H4 (cell line): Measurements from ENCODE around the gene GPS2. TPM values are rescaled to one million over a fixed set of nuclear protein-coding genes. Genes with fewer than 3 reads are reported as not detected.

Experiments
- DNase-seq: peaks from one replicate; pipeline ENCODE4 v3.0.0-alpha.2; 2015; ENCODE audit warnings: low spot score
- total RNA-seq: library from RNA; depleted of rRNA; stranded (reverse); fragments of >200 nt; shearing (Covaris generic); gene quantifications from 2 replicates; pipeline ENCODE4 v1.2.3, GENCODE V29; 2014

GPS2 gene
- total RNA-seq, 1 experiment from 2014 or later: 65.1 TPM

GRCh38 chr17:7293159-7293558 is 22.0 kb downstream of the GPS2 start:
- DNase-seq: no peak

DNA sequence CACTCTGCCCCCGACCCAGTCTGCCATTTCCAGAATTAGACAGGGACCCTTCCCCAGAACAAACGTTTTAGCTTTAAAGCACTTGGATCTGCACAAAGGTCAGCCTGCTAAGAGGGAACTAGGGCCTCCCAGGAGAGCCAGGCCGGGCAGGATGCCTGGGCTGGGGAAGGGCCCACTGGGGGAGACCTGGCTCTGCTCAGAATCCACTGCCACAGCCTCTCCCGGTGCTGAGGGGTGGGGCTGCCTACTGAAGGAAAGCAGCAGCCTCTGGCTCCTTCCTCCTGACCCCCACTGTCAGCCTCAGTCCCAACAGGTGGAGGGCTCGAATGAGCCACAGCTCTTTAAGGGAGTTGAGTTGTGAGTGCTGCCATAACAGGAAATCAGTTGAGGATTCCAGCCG is 22.4 kb downstream of the GPS2 start:
- DNase-seq: no peak

GRCh38 chr17:7292194-7292593 is 23.0 kb downstream of the GPS2 start:
- no peak for DNase-seq

- no peak for DNase-seq
These were observed 24.5 kb downstream of the GPS2 start for GRCh38 chr17:7290685-7291084.

- DNase-seq: no peak
These were observed 25.0 kb downstream of the GPS2 start for GRCh38 chr17:7290166-7290565.

- no peak for DNase-seq
These were observed 25.7 kb downstream of the GPS2 start for GRCh38 chr17:7289256-7290032.

- DNase-seq: no peak
These were observed 29.5 kb downstream of the GPS2 start for GRCh38 chr17:7285679-7286078.

GRCh38 chr17:7284911-7285310 is 30.2 kb downstream of the GPS2 start:
- DNase-seq: no peak

GRCh38 chr17:7283471-7284216 is 31.5 kb downstream of the GPS2 start:
- DNase-seq: no peak

DNA sequence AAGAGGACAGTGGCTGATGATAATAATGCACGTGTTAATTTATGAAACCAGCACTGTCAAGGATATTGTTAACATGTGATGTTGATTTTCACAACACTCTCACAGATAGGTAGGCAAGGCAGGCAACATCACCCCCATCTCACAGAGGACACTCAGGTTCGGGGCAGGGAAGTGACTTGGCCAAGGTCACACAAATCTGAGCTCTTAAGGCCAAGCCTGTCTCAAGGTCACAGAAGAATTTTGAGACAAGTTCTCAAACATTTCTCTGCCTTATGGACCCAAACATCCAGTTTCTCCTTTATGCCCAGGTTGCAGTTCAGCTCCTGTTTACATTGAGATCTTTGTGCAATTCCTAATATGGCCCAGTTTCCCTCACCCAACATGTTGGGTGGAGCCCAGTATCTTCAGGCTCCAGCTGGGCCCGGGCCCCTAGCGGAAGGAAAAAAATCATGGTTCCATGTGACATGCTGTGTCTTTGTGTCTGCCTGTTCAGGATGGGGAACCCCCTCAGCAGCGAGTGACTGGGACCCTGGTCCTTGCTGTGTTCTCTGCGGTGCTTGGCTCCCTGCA is 32.3 kb downstream of the GPS2 start:
- DNase-seq: no peak

- DNase-seq: no peak
These were observed 33.0 kb downstream of the GPS2 start for GRCh38 chr17:7281953-7282751.

DNA sequence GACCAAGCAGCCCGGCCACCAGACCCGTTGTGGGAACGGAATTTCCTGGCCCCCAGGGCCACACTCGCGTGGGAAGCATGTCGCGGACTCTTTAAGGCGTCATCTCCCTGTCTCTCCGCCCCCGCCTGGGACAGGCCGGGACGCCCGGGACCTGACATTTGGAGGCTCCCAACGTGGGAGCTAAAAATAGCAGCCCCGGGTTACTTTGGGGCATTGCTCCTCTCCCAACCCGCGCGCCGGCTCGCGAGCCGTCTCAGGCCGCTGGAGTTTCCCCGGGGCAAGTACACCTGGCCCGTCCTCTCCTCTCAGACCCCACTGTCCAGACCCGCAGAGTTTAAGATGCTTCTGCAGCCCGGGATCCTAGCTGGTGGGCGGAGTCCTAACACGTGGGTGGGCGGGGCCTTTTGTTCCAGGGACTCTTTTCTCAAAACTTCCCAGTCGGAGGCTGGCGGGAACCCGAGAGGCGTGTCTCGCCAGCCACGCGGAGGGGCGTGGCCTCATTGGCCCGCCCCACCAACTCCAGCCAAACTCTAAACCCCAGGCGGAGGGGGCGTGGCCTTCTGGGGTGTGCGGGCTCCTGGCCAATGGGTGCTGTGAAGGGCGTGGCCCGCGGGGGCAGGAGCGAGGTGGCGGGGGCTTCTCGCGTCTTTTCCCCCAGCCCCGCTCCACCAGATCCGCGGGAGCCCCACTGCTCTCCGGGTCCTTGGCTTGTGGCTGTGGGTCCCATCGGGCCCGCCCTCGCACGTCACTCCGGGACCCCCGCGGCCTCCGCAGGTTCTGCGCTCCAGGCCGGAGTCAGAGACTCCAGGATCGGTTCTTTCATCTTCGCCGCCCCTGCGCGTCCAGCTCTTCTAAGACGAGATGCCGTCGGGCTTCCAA is 33.8 kb downstream of the GPS2 start, which contains the start of gene SLC2A4:
Gene SLC2A4, plus strand, starts transcription at position 645 of the 879 bp plus-strand sequence. Its CDS starts 217 bp downstream, at position 862.
- DNase-seq: peak; percentile 73

DNA sequence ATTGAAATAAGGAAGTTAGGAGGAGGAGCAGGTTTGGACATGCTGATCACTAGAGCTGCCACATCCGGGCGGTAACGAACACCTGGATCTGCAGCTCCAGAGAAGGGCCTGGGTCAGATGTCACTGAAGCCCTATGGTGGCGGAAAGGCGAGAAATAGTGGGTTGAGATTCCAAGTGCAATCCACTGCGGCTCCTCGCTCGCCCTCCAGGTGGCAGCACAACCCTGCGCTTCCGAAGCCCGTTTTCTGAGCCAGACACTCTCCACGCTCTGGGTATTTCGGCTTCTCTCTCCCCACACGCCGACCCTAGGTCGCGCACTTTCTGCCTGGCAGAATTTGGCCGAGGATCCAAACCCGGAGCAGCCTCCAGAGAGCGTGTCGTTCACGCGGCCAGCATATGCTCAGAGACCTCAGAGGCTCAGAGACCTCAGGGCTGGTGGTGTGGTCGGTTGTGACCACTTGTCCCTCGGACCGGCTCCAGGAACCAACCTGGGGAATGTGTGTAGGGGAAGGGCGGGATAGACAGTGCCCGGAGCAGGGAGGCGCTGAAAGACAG is 34.6 kb downstream of the GPS2 start:
- DNase-seq: peak; percentile 64

DNA sequence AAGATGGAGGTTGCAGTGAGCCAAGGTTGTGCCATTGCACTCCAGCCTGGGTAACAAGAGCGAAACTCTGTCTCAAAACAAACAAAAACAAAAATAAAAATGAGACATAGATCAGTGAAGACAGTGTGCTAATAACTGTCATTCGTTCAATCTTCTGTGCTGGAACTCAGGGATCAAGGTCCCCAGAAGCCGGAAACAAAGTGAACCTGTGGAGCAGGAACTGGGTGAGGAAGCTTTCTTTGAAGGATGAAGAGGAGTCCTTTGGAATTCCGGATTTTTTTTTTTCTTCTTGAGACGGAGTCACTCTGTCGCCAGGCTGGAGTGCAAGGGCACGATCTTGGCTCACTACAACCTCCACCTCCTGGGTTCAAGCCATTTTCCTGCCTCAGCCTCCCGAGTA is 35.7 kb downstream of the GPS2 start:
- no peak for DNase-seq

DNA sequence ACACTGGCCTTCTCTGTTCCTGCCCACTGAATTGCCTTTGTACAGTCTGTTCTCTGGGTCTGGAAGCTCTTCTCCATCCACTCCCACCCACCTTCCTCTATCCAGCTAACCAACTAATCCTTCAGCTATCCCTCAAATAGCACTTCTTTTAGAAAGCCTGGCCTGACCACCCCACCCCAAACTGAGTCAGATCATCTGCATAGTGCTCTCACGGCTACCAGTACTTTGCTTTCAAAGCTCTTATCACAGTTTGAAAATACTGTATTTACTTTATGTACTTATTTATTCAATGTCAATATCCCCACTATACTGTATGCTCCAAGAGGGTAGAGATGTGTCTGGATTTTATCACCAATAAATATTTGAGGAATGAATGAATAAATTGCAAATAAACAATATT is 48.4 kb downstream of the GPS2 start:
- no peak for DNase-seq

DNA sequence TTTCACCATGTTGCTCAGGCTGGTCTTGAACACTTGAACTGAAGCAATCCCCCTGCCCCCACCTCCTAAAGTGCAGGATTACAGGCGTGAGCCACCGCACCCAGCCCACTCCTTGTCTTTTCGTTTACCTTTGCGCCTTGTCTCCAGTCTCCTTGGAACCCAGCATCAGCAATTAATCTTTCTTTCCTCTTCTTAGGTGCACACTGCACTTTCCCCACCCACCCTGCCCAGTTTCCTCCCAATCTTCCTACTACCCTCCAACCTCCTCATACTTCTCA is 51.4 kb downstream of the GPS2 start:
- DNase-seq: no peak

DNA sequence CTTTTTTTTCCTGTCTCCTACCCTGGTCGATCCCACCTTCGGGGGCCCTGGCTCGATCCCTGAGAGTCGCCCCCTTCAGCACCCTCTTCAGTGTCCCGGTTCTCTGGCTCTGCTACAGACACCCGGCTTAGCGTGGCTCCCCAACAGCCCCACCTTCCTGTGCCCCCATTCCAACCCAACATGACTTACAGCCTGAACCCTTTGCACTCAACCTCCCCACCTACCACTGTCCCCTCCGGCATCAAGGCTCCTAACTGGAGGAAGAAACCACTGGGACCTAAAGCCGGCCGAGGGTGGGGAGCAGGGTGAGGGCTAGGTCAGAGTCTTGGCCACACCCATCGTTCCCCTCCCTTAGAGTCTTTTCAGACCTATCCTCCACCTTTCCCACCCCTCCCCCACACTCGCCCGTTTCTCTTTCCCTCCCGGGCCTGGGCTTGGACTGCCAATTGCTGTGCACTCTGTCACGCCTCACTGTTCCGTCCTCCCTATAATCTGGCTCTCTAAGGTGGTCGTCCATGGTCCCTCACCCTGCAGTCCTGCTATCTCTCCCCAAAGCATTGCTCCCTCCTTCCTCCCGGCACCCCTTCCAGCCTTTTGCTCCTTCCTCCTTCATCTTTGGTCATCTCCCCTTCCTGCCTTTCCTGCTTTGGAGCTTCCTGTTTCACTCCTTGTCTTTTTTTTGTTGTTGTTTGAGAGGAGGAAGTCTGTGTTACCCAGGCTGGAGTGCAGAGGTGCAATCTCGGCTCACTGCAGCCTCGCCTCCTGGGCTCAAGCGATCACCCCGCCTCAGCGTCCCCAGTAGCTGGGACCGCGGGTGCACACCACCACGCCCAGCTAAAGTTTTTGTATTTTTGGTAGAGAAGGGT is 52.0 kb downstream of the GPS2 start:
- no peak for DNase-seq
